ENCODE measurements around the gene RCN2.

Gene RCN2

GRCh38 chr15:76974456-76975036 is 43.0 kb downstream of the RCN2 start:
- DNase-seq: no peak

- no peak for DNase-seq
These were observed 44.6 kb downstream of the RCN2 start for GRCh38 chr15:76976141-76976540.

- DNase-seq: no peak
These were observed 45.2 kb downstream of the RCN2 start for GRCh38 chr15:76976572-76977270.

- DNase-seq: no peak
These were observed 47.2 kb downstream of the RCN2 start for GRCh38 chr15:76978522-76979330.

GRCh38 chr15:76979331-76979925 is 47.9 kb downstream of the RCN2 start:
- DNase-seq: no peak

GRCh38 chr15:76979996-76980520 is 48.5 kb downstream of the RCN2 start:
- no peak for DNase-seq

- no peak for DNase-seq
These were observed 50.8 kb downstream of the RCN2 start for GRCh38 chr15:76982356-76982755.

GRCh38 chr15:76982756-76983155 is 51.2 kb downstream of the RCN2 start:
- DNase-seq: no peak

GRCh38 chr15:76983590-76984375 is 52.2 kb downstream of the RCN2 start:
- DNase-seq: no peak

- DNase-seq: no peak
These were observed 55.2 kb downstream of the RCN2 start for GRCh38 chr15:76986743-76987142.

GRCh38 chr15:76987276-76987675 is 55.7 kb downstream of the RCN2 start:
- no peak for DNase-seq

GRCh38 chr15:76987896-76988860 is 56.6 kb downstream of the RCN2 start:
- peak; percentile 44 to 45 for DNase-seq

GRCh38 chr15:76988867-76989780 is 57.6 kb downstream of the RCN2 start:
- no peak for DNase-seq

- DNase-seq: no peak
These were observed 59.5 kb downstream of the RCN2 start for GRCh38 chr15:76991048-76991447.

GRCh38 chr15:76991741-76992645 is 60.4 kb downstream of the RCN2 start:
- DNase-seq: no peak

- no peak for DNase-seq
These were observed 61.7 kb downstream of the RCN2 start for GRCh38 chr15:76993114-76993725.

- DNase-seq: peak; percentile 49 to 55
These were observed 62.5 kb downstream of the RCN2 start for GRCh38 chr15:76994001-76994400.

- no peak for DNase-seq
These were observed 62.9 kb downstream of the RCN2 start for GRCh38 chr15:76994496-76994895.

Data from stimulated activated CD4-positive, alpha-beta T cell treated with anti-CD3 and anti-CD28 coated beads, Interleukin-4, amount 100 ng/mL, for 4 hours (primary cell).